ENCODE data around the gene PLET1. TPM values are rescaled to one million over a fixed set of nuclear protein-coding genes. Genes with fewer than 3 reads are reported as not detected.
A peak's percentile ranks its signal among the peaks of the same experiment; 100 is the strongest.

The PLET1 gene
- total and polyA plus RNA-seq, 7 donors: 0.60 TPM; not detected in 6

DNA sequence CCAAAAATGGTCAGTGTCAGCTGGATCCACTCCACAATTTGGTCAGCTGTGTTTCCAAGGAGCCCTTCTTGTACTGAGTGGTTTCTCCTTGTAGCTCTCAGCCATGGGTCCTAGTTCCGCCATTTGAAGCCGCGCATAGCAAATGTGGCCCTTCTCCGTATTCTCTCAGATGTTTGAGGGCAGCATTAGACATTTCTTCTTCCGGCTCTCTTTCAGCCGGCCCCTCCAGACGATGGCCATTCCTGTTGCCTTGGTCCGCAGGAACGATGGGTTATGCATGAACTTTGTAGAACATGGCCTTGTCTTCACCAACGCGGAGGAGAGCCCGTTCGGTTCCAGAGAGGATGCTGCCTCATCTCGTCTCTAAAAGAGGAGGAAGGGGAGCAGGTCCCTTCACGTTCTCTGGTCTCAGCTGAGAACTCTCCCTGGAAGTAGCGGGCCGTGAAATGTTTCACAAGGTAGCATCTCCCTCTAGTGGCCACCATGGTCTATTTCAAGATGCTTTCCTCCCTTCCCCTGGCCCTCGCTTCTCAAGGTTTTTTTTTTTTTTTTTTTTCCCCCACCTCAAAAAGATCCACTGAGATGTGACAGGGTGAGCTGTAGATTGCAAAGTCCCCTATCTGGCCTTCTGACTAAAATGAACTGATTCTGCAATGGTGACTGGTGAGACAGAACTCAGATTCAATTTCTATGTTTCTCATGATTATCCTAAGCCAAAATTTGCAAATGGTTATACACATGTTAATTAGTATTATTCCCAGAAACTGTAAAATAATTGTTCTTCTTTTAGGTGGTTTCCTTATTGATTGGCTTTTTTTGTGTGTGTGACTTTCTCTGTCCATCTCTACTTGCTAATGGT is 19.8 kb upstream of the PLET1 start:
- Histone ChIP-seq H3K9me3 (no peaks in the 10 kb centered on the region), H3K36me3 (no peaks in the 10 kb centered on the region), H3K27me3 (no peaks in the 10 kb centered on the region), H3K4me3 (peak overlapping the region; percentile 19 to 55 (median 46)), H3K27ac (peak overlapping the region; percentile 33 to 71 (median 54)), H3K4me1 (peaks cover 0 to 5% (median 3%) of the 10 kb centered on the region in 4 donors)
- 3 to 4% methylated on average over 18 of the region's 18 CpGs for WGBS, 2 donors
- TF ChIP-seq, protein P1, sequence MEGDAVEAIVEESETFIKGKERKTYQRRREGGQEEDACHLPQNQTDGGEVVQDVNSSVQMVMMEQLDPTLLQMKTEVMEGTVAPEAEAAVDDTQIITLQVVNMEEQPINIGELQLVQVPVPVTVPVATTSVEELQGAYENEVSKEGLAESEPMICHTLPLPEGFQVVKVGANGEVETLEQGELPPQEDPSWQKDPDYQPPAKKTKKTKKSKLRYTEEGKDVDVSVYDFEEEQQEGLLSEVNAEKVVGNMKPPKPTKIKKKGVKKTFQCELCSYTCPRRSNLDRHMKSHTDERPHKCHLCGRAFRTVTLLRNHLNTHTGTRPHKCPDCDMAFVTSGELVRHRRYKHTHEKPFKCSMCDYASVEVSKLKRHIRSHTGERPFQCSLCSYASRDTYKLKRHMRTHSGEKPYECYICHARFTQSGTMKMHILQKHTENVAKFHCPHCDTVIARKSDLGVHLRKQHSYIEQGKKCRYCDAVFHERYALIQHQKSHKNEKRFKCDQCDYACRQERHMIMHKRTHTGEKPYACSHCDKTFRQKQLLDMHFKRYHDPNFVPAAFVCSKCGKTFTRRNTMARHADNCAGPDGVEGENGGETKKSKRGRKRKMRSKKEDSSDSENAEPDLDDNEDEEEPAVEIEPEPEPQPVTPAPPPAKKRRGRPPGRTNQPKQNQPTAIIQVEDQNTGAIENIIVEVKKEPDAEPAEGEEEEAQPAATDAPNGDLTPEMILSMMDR (IDR thresholded peaks at IDR 0.05): peak; percentile 55 to 75 (median 68)
- TF ChIP-seq EP300 (IDR thresholded peaks at IDR 0.05): no peak
- DNase-seq: peak; percentile 82
- intact Hi-C loops (cut with DNase I): loop anchor here (1.0 kb wide), 2 partner anchors 61 to 167 kb away; no protein-coding TSS in a partner anchor

DNA sequence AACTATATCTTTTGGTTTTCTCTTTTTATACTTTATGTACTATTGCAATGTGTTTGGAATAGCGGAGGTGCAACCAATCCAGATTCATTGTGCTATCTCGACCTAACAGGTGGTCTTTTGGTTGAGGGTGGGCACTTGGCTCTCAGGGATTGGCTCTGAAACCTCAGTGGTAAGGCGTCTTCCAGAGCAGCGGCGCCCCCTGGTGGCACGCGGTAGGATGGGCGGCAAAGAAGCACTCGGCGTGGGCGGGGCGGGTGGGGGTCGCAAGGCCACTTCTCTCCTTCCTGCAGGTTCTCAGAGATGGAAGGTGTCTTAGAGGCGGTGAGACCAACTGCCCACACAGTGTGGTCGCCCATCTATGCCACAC is 19.2 kb upstream of the PLET1 start:
- no peaks in the 10 kb centered on the region for H3K9me3 ChIP-seq
- TF ChIP-seq POLR2AphosphoS5 (IDR thresholded peaks at IDR 0.05) (no peak), EP300 (IDR thresholded peaks at IDR 0.05) (no peak), POLR2A (IDR thresholded peaks at IDR 0.05) (no peak)
- TF ChIP-seq, protein P1 (IDR thresholded peaks at IDR 0.05): peak; percentile 17 to 87 (median 41)
- intact Hi-C loops (cut with DNase I): loop anchor here (1.0 kb wide), 2 partner anchors 61 to 167 kb away; no protein-coding TSS in a partner anchor
- no peaks in the 10 kb centered on the region for H3K27me3 ChIP-seq
- H3K4me1 ChIP-seq: peaks cover 0 to 5% (median 3%) of the 10 kb centered on the region in 4 donors
- no peaks in the 10 kb centered on the region for H3K36me3 ChIP-seq
- peak overlapping the region; percentile 19 to 55 (median 46) for H3K4me3 ChIP-seq
- H3K27ac ChIP-seq: peak overlapping the region; percentile 33 to 71 (median 54)
- peak; percentile 77 for DNase-seq
- 2 to 4% methylated on average over 15 of the region's 15 CpGs for WGBS, 2 donors

DNA sequence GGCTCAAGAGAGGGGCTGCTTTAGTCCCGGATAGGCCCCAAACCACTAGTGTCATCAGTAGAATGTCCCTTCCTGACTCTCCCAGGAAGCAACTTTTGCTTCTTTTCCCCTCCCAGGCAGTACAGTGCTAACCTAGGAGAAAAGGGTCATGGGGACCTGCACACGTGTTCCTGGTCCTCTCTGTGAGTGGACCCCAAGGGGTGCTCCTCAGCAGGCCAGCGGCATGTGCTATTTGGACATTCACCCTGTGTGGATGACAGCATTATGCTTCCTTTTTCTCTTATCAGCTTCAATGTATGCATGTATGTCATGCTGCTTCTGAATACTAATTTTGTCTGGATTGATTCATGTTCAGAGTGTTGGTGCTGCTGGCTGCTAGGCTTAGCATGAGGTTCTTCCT is 18.1 kb upstream of the PLET1 start:
- Histone ChIP-seq H3K4me3 (no peak overlapping the region), H3K4me1 (peaks cover 0 to 5% (median 3%) of the 10 kb centered on the region in 4 donors), H3K27ac (no peak overlapping the region), H3K27me3 (no peaks in the 10 kb centered on the region), H3K36me3 (no peaks in the 10 kb centered on the region), H3K9me3 (no peaks in the 10 kb centered on the region)
- intact Hi-C loops (cut with DNase I): no loop called here
- 88 to 89% methylated on average over 3 of the region's 3 CpGs for WGBS, 2 donors
- no peak for DNase-seq
- TF ChIP-seq POLR2A (IDR thresholded peaks at IDR 0.05) (no peak), POLR2AphosphoS5 (IDR thresholded peaks at IDR 0.05) (no peak), EP300 (IDR thresholded peaks at IDR 0.05) (no peak)
- TF ChIP-seq, protein P1 (IDR thresholded peaks at IDR 0.05): no peak

DNA sequence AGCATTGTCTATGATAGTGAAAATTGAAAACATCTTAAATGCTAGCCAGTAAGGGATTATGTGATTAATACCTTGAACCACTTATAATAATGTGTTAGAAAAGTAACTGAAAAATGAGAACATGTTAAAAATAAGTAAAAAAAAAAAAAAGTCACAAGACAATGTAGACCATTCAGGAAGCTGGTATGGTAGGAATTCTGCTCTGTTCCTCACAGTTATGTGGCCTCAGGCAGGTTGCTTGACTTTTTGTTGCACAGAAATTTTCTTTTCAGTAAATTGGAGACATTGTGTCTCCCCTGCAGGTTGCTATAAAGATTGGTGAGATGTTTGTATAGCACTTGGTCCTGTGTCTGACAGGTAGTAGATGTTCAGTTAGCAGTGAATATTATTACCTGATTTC is 17.3 kb upstream of the PLET1 start:
- TF ChIP-seq, protein P1 (IDR thresholded peaks at IDR 0.05): no peak
- TF ChIP-seq POLR2AphosphoS5 (IDR thresholded peaks at IDR 0.05): no peak
- no peak for TF ChIP-seq EP300 (IDR thresholded peaks at IDR 0.05)
- TF ChIP-seq POLR2A (IDR thresholded peaks at IDR 0.05): no peak
- H3K36me3 ChIP-seq: no peaks in the 10 kb centered on the region
- DNase-seq: no peak
- no peak overlapping the region for H3K4me3 ChIP-seq
- H3K4me1 ChIP-seq: peaks cover 0 to 5% (median 3%) of the 10 kb centered on the region in 4 donors
- no peaks in the 10 kb centered on the region for H3K9me3 ChIP-seq
- intact Hi-C loops (cut with DNase I): no loop called here
- no peak overlapping the region for H3K27ac ChIP-seq
- no peaks in the 10 kb centered on the region for H3K27me3 ChIP-seq
